ENCODE measurements around the gene SPRY4.
A peak's percentile ranks its signal among the peaks of the same experiment; 100 is the strongest.
"Not testable (repeated sequence)": the region's sequence is repeated elsewhere in the genome, so short reads cannot be mapped to it uniquely, and the experiment has no call there.

Gene SPRY4

DNA sequence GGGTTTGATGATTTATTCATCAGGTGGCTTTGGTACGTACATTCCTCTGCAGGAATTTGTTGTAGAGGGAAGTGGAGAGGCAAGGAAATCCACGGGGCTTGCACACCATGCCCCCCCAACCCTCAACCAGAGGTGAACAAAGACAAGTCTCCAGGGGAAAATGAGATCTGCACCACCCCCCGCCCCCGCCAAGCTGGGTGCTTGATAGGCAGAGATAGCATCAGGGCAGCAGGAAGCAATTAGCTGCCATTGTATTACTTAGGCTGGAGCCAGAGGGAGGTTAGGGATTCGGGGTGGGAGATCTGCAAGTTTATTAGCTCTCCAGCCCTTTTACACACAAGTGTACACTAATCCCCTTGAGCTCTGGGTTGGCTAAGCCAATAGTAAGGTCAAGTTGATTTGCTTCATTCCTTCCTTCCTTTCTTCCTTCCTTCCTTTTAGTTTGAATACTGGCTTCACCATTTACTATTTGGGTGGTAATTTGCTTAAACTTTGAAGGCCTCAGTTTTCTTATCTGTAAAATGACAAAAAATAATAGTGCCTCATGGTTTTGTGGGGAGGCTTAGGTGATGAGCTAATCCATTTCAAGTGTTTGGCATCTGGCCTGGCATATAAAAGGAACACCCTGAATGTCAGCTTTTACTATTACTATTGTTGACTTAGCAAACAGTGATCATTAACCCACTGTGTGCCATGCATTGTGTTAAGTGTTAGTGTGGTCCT, 34.1 kb downstream of the SPRY4 start:
- no peak for DNase-seq

DNA sequence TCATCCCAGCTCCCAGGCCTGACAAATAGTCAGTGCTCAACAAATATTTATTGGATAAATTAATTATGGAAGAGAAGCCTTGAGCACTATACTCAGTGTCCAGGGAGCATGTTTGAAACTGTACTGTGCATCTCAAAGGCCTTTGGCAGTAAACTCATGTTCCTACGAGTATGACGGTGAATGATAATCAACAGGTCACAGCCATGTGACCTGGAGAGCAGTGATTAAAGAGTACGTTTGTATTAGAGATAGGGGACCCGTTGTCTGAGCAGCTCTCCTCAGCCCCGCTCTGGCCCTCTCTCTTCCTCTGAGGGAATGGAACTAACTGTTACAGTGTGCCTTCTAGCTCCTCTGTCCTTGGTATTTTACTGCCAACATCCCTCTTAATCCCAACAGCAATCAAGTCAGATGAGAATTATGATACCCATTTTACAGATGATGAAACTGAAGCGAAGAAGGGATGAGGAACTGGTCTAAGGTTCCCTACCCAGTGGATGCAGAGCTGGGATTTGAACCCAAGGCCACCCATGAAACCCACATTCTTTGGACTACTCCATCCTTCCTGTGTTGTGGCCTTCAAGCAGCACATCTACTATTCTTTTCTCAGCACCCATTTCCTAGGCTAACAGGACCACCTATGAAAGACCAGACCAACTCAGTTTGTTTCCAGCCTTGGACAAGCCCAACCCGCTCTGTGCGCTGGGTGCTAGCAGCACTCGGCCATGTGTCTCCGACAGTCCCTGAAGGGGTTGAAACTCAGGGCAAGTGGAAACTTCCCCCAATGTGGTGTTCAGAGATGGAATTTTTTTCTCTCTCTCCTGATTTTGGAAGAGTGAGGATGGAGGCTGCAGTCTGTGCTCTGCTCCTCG, 34.9 kb downstream of the SPRY4 start:
- no peak for DNase-seq

GRCh38 chr5:142287973-142288313, 36.9 kb downstream of the SPRY4 start:
- peak; percentile 21 for DNase-seq

- no peak for DNase-seq
These were observed 37.5 kb downstream of the SPRY4 start for GRCh38 chr5:142287096-142287972.

- no peak for DNase-seq
These were observed 38.7 kb downstream of the SPRY4 start for GRCh38 chr5:142286111-142286510.

DNA sequence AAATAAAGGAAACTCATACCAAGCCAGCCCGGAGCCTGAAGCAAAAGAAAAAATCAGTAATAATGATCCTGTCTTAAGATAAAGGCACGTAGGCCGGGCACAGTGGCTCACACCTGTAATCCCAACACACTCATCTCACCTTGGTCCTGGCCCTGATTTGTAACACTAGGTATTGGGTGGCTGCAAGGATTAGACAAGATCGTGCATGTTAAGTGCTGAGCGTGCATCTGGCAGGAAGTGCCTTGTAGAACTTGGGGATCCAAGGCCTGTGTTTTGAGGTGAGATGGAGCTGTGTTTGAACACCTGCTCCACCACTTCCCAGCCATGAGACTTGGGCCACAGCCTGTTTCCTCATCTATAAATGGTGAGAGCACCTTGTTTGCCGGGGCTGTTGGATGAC, 41.5 kb downstream of the SPRY4 start:
- DNase-seq, result no peak

- DNase-seq, result no peak
These were observed 42.9 kb downstream of the SPRY4 start for GRCh38 chr5:142281966-142282365.

GRCh38 chr5:142281008-142281367, 43.8 kb downstream of the SPRY4 start:
- no peak for DNase-seq

DNA sequence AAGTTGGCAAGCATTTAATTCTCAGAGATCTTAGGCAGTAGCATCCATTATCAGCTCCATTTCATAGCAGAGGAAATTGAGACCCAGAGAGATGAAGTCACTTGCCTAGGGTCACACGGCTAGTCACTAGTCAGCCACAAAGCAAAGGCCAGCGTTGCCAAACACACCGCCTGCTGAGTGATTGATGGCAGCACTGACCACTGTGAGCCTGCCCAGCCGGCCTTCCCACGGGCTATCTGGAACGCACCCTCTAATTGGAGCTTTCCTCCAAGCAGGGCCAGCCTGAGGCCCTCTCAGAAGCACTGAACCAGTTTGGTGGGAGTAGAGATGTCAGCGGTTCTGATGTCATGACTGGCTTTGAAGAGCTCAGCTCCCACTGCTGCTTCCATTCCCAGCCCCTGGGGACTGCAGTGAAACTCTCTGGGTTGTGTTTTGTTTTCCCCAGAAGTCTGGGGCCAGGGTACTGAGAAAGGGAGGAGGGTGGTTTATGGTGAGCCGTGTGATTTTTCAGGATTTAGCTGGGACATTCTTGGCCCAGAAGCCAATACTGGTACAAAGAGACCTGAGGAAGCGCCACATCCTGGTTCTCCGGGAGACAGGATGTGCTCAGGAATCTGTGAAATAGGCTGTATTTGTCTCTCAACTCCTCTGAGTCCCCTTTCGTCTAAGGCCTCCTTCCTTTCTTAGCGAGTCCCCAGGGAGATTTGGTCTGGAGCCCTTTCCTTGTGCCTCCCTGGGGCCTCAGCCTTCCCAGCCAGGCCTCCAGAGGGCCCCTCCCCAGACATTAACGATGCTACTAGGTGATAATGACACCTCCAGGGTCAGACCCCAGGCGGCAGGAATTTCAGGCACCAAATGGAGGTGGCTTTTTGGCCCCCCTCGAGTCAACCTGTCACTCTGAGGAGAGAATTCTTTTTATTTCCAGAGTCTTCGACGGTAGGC, 44.5 kb downstream of the SPRY4 start:
- no peak for DNase-seq

GRCh38 chr5:142278627-142279026, 46.2 kb downstream of the SPRY4 start:
- no peak for DNase-seq

DNA sequence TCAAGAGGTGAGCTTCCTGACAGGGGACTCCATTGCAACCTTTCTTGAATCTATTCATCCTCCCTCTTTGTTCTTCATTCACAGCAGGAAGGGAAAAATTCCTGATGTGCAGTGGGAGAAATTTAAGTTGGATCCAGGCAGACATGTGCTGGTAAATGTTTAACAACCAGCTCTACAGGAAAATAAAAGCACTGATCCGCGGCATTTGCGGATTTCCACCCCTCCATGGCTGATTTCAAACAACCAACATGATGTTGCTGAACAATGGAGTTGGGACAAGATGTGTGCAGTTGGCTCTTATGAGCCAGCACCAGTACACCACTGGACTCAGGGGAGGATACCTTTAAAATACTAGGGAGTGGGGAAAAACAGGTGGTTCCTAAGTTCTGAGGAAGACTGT, 47.0 kb downstream of the SPRY4 start:
- DNase-seq, result no peak

DNA sequence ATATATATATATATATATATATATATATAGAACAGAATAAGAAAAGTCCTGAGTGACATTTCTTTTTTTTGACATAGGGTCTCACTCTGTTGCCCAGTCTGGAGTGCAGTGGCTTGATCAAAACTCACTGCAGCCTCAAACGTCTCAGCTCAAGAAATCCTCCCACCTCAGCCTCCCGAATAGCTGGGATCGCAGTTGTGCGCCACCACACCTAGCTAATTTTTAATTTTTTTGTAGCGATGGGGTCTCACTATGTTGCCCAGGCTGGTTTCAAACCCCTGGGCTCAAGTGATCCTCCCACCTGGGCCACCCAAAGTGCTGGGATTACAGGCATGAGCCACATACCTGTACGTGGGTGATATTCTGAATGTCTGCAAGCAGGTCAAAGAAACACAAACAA, 48.3 kb downstream of the SPRY4 start:
- DNase-seq, result no peak

- no peak for DNase-seq
These were observed 49.3 kb downstream of the SPRY4 start for GRCh38 chr5:142275496-142275895.

DNA sequence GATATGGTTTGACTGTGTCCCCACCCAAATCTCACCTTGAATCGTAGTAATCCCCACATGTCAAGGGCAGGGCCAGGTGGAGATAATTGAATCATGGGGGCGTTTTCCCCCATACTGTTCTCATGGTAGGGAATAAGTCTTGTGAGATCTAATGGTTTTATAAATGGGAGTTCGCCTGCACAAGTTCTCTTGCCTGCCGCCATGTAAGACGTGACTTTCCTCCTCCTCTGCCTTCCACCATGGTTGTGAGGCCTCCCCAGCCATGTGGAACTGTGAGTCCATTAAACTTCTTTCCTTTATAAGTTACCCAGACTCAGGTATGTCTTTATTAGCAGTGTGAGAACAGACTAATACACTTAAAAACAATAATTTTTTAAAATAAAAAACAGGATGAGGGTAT, 52.2 kb downstream of the SPRY4 start:
- DNase-seq, result not testable (repeated sequence)

GRCh38 chr5:142264084-142264483, 60.7 kb downstream of the SPRY4 start:
- not testable (repeated sequence) for DNase-seq

- no peak for DNase-seq
These were observed 61.5 kb downstream of the SPRY4 start for GRCh38 chr5:142263346-142263745.

- DNase-seq, result no peak
These were observed 62.1 kb downstream of the SPRY4 start for GRCh38 chr5:142262683-142263082.

Data from inflammatory macrophage treated with lipopolysaccharide for 4 hours (primary cell).